GM18907 (cell line): ENCODE data around the gene JOSD1.

Experiments used
- ATAC-seq: cut with Tn5 transposase; IDR thresholded peaks from one replicate; pipeline ENCODE4 v1.9.1; 2021; ENCODE audit warnings: mild to moderate bottlenecking, moderate library complexity; ENCODE audit not compliant: unreplicated experiment

JOSD1 gene

DNA sequence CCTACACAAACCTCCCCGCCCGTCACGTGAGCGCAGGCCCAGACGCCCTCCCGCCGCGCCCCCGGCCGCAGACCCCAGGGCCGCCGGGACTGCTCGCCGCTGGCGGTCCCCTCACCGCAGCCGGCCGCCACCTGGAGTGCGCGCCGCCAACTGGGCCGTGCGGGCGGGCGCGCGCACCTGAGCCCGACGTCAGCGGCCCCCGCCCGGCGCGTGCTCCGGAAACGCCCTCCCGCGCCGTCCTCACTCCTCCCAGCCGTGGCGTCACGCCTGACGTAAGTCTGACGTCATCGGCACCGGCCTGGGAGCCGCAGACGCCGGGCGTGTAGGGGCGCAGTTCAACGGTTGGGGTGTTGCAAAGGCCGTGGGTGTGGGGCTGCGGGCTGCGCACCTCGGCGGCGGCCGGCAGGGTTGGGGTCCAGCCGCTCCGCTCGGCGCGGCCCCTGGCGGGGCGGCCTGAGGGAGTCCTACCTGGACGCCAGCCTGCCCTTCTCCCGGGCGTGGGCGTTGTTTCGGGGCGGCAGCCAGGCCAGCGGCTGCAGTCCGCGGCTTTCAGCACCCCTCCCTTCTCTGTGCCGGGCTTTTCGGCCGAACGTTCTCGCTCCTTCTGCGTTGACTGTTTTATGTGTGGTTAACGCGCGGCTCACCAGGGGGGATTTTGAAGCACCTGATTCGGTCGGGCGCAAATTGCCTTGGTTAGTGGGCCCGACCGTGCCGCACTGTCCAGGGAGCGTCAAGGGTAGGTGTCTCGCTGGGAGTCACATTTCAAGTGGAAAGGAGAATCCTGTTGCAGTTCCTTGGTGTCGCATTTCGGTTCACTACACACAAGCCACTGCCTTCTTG lies at the start of gene JOSD1:
Gene JOSD1, minus strand, starts transcription at position 155 of the 840 bp plus-strand sequence. CDS start 956 bp downstream, outside the sequence.
- ATAC-seq, result peak; percentile 42

DNA sequence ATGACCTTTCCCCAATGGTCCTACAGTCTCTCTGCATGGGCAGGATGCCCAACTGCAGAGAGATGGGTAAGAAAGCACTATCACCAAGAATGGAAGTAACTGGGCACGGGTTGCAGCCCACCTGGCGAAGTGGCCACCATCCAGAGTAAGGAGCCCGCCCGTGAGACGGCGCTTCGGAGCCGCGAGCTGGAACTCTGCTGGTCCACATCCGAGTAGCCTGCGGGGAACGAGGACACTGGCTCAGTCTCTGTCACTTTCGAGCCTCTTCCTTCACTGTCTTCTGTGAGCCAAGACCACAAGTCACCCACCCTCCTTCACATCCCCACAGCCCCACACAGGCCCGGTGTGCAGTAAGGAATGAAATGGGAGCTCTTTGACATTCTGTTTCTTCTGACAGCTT lies 49.4 kb upstream of the JOSD1 start:
- ATAC-seq, result no peak

DNA sequence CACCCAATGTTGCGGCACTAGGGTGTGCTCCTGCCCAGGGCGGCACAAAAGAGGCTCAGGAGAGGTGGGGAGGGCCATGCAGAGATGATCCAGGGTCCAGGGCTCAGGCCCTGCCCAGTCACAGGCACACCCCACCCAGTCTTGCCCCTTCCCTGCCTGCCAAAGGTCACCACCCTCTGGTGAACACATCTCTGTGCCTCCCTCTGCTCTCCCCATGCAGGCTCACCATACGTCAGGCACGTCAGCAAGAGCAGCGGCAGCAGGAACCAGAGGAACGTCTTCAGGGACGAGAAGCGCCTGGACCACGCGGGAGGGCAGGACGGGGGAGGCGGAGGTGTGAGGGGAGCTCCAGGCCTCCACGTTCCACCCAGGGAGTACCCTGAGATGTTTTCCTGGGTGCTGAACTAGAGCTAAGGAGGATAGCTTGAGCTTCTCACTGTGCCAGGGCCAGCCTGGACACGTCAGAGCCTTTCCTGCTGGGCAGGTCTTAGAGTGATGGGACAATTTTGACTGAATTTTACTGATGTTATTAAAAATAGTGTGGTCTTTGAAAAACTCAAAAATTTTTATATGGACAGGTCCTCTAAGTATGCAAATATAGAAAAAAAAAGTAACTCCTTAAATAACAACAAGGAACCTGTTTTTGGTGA lies 47.9 kb upstream of the JOSD1 start:
- ATAC-seq, result no peak

DNA sequence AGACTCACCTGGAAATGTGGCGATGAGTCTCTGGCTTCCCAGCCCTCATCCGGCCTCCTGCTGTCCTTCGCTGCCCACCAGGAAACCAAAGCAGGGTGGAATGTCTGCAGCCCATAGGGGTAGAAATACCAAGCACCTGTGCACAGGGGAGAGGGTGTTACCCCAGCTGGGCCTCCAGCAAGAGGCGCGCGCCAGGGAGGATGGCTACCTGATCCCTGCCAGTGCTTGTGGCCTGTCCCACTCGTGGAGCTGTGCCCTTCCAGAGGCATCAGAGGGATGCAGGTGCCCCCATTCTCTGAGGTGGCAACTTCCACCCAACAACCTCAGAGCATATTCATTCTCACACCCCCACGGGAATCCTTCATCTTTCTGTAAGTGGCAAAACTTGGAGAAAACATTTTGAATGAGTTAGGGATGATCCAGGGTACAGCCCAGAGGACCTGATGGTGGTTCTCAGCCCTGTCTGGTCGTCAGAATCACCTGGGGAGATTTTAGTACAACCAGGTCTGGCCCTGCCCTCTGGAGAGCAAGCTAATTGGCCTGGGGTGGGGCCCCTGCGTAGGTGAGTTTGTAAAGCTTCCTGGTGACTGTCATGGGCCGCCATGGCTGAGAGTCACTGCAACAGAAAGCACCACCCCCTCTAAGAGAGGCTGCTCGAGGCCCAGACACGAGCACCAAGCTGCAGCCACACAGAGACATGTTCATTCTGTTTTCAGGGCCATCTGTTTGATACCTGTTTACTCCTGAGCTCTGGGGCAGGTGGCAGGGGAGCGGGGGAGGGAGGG lies 45.1 kb upstream of the JOSD1 start:
- no peak for ATAC-seq

DNA sequence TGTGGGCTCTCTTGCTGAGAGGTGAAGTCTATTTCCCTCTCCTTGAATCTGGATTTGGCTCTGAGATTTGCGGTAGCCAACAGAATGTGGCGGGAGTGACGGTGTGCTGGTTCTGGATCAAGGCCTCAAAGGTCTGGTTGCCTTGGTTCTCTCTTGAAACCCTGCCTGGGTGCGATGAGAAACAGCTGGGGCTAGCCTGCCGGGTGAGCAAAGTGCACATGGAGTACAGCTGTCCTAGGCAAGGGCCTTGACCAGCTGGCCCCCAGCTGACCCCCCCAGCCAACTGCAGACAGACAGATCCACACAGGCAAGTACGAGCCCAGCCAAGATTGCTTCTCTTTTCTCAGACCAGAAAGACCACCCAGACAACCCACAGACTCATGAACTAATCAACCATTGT lies 44.2 kb upstream of the JOSD1 start:
- no peak for ATAC-seq

DNA sequence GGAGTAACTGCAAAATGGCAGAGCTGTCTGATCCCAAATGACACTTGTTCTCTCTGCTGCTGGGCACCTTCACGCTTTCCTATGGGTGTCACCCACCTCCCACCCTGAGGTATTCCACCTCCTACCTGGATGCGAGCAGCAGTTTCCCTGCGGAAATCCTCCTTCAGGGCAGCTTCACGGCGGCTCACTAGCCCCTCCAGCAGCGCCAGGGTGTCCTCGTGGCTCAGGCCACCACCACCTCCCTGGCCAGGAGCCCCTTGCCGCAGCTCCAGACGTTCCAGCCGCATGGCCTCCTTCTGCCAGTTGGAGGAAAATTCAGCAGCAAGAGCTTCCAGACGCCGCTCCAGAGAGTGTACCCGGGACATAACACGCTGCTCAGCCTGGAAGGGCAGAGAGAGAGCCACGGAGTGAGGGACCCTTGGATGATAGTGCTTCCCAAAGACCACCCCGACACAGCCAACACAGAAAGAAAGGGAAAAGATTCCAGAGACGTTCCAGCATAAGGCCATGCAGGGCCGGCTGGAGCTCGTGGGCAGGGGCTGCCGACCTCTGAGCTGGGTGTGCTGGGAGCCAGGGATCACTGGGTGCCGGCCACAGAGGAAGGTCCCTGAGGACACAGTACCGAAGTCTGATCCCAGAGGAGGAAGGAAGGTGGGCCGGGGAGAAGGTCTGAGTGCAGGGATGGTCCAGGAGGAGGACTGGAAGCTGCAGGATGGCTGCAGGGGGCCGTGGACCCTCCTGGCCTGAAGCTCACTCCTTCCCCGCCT lies 41.6 kb upstream of the JOSD1 start:
- no peak for ATAC-seq

DNA sequence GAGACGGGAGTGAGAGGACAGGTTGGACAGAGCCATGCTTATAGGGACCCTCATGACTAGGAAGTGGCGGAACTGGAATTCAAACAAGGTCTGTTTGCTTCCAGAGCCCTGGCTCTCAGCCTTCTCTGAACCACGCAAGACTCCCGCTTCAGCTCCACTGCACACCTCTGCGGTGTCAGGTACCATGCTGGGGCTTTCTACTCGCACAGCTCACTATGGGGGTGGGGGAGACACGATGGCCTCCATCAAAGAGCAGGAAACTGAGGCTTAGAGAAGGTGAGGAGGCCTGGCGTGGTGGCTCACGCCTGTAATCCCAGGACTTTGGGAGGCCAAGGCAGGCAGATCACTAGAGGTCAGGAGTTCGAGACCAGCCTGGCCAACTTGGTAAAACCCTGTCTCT lies 40.8 kb upstream of the JOSD1 start:
- ATAC-seq, result no peak

DNA sequence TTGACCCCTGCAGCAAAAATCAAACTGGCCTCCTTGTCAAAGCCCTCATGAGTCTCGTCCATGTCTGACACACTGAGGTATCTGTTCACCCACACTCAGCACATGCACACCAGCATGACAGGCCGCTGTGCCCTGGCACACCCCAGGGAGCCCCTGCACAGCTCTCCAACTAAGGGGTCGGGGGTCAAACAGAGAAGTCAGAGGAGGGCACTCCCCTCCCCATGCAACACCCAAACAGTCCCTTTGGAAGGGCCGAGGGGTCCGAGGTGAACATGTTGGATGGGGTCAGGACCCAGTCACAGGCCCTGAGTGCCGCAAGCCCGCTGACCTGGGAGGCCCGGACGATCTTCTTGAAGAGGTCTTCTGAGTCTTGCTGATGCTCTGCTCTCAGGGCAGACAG lies 40.4 kb upstream of the JOSD1 start:
- ATAC-seq, result no peak

DNA sequence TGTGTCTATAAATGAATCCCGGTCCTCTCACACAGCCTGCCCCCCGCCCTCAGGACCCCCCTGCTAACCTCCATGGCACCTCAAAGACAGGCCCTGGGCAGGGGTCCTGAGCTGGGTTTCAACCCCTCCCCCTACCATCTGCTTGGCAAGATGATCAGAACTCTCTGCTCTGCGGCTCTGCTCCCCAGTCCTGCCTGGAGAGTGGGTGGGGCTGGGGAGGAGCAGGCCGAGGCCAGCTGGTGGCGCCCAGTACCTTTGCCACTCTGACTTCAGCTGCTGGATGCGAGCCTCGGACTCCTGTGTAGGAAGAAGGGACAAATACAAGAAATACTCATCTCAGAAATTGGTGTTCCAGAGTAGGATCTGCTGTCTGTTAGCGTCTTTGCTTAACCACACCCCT lies 40.0 kb upstream of the JOSD1 start:
- ATAC-seq, result no peak

DNA sequence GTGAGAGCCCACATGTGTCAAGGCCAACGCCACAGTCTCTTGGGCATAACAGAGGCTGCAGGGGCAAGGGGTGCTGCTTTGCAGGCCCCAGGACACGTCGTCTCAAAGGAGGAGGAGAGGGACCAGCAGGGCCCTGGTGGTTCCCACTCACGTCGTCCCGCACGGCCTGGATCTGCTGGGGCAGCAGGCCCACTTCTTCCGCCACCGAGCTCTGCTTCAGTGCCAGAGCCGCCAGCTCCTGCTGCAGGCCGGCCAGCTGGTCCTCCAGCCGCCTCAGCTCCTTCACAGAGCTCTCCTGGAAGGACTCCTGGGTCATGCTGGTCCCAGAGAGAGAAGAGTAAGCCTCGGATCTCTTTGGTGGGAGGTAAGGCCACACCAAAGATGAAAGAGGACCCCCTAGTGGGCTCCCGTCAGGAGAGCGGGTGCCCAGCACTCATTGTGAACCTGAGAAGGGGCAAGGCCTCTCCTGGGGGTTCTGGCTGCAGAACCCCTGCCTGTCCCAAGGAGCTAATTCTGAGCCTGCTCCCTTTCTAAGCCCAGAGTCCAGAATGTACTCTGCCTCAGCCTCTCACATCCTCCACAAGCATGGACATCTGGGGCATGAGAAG lies 39.5 kb upstream of the JOSD1 start:
- no peak for ATAC-seq

DNA sequence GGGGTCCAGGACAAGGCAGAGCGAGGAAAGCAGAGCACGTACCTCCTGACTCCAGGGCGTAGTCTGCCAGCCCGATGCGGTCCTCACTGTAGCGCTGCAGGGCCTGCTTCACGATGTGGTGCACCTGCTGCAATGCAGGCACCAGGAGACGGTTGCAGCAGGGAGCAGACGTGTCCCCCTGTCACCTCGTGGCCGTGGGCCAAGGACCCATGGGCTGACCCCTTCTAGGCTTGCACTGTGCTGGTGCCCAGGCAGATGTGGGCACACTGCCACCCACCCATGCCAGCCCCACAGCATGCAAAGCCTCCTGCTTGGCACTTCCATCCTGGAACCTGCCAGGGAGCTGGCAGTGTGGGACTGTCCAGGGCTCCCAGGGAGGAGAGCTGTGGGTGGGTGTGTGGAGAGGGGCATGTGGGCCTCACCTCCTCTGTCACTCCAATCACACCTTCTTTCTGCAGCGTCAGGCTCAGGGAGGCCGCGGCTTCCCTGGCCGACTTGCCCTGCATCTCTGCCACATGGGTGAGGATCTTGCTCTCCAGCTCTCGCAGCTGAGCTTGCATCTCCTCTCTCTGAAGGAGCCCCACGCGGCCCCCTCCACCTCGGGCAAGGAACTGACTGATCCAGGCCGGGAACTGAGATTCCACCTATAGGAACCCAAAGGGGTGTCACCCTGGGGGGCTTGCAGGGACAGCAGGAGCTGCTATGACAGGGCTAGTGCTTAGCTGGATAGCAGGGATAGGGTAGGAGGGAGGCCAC lies 38.7 kb upstream of the JOSD1 start:
- ATAC-seq, result no peak

DNA sequence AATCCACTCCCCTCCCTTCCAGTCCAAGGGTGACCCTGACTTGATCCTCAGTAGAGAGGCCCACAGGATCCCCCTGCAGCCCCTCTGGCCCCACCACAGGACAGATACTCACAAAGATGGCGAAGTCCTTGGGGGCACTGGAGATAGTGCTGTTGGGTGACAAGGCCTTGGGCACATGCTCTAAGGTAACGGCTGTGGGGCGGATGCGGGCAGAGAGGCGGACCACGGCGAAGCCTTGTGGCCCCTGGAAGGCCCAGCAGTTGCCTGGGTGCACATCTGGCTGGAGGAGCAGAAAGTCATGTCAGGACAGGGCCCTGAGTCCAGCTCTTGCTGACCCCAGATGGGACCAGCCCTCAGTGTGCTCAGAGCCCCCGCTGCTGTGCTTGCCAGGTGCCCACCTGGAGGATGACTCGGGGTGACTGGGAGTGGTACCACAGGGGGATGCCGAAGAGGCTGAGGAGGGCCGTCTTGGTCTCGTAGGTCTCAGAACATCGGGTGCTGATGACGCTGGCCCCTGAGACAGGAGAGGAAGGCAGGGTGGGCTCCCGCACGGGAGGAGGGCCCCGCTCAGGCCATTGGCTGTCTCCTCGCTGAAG lies 37.8 kb upstream of the JOSD1 start:
- no peak for ATAC-seq

DNA sequence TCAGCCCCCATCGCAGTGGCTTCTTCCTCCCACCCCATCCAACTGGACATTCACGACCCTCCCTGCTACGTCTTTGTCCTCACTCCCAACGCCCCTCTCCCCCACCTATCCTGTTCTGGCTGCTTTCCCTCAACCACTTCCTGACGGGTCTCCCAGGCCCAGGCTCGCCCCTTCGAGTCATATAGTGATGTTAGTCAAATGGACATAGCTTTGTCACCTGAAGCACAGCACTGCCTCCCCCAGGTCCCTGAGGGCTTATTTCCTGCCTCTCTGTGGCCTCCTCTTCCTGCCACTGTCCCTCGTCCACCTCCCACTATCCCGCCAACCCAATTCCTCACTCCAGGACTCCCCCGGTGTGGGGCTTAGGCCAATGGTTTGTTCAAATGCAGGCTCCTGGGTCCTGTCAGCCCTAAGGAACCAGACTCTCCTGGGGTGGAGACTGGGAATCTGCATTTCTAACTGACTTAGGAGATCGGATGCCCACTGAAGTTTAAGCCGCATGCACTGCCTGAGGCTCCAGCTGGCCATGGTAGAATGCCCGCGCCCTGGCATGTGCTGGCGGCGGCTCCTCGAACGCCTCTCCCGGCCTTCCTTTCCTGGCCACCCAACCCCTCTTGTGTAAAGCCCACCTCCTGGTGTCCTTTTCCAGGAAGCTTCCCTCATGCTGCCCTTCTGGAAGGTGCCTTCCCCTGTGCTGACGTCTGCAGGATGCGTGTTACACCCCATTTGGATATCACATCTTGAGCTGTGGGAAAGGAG lies 36.7 kb upstream of the JOSD1 start:
- no peak for ATAC-seq

DNA sequence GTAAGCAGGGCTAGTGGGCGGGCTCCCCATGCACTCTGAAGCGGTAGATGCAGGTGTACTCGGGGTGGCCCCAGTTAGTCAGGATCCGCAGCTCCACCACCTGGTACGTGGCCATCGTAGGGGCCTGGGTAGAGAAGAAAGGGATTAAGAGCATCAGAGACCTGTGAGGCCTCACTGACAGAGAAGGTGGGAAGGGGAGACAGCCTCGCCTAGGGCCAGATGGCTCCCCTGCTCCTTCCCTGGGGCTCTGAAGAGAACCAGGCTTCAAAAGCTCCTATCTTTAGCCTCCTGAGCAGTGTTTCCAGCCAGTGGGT lies 35.5 kb upstream of the JOSD1 start:
- no peak for ATAC-seq

DNA sequence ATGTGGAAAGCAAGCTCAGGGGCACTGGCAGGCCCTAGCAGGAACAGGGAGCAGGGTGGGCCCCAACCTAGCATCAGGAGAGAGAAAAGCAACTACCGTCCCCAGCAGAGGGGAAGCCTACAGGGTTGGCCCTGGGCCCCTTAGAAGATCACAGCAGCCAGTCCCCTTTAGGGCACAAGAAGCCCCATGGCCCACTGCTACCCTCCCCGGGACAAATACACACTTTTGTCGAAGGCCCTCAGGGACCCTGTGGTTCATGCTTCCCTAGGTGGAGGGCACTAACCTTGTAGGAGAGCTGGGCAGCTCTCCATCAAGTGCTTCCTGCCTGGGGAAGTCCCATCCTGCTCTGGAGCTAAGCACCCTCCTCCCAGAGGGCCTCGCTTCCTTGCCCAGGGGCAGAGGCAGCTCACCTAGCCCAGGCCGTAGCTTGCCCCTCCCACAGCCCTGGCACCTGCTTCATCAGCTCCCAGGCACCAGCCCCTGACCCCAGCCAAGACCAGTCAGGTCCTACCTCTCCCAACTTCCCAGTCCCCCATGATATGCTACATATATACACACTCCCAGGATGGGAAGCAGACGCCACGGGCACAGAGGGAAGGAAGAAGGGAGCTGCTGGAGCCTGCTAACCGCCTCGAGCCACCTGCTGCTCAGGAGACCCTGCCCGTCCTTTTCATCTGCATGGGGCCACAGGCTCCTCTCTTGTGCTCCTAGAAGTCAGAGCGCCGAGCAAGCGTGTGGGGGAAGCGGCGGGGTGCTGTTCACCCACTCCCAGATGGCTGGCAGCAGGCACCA lies 34.9 kb upstream of the JOSD1 start:
- no peak for ATAC-seq

DNA sequence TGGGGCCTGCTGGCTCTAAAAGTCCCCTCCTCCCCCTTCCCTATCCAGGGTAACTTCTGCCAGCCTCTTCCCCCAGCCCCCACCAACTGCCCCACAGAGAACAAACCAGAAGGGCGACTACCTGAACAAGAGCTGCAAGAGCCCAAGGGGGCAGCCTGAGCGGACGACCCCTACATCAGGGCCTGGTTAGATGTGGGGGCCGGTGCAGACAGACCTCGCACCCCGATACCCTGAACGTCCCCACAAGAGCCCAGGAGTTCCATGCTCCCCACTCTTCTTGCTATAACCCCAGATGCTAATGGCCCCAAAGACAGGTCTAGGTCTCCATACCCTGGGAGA lies 34.4 kb upstream of the JOSD1 start:
- no peak for ATAC-seq

DNA sequence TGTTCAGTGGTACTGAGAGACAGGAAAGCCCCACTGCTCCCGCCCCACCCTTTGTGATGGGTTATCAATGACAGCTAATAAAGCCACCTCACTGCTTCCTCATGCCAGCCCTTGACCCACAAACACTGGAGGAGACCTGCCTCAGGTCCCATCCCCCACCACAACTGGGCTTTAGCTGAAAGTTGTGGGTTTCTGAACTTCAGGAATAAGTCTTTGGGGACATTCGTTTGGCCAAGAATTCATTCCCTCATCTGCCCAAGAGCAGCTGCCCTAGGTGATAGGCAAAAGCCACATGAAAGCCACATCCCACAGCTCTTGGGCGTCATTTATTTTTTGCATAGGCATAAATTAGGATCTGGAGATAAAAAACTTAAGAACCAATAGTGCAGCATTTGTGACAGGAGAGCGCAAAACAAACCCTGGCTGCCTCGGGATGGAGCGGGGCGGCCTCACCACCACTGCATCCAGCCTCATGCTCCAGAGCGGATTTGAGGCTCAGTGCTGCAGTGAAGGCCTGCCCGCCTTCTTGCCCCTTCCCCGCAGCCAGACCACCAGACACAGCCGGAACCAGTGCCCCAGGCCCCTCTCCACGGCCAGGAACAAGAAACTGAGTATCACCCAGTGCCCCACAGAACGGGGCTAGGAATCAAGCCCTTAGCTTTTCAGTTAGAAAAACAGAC lies 33.8 kb upstream of the JOSD1 start:
- ATAC-seq, result no peak
